Measurements from ENCODE around the gene TUBA8. TPM values are rescaled to one million over a fixed set of nuclear protein-coding genes. Genes with fewer than 3 reads are reported as not detected.

TUBA8 gene
- total and polyA plus RNA-seq, 3 experiments from 2014 or later: 1.2 to 1.6 TPM; not detected in 1

DNA sequence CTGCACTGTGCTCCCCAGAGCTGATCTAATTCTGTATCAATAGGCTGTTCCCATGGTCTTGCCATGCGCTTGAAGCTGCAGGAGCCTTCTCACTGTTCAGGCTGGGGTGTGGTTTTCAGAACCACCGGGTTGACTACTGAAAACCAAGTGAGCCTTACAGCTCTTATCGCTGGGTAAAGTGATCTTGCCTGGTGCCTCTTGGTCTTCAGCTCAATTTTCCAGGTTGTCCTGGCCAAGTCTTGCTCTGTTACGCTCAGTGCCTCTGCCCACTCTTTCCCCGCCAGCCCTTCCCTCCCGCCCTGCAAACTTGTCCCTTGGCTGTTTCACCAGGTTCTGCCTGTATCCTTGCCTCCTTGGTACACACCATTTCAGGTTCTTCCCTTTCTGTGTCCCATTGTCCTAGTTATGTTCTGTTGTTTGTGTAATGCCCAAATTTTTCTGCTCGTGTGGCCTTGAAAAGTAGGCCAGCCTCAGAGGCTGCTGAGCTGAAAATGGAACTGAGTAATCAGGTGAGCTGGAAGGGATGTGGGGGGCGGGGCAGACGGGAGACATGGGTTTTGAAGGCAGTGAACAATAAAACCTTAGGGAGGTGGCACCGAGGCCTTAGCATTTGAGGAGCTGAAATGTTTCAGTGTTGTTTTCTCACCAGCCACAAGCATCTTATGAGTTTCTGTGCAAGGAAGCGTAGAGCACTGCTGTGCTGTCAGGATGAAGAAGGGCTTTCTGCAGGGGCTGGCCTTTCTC, 21.6 kb upstream of the TUBA8 start:
- ChIA-PET CTCF (interaction anchor here (1.4 kb wide), 1 partner anchor 13 kb away, joined by 3 read pairs; no protein-coding TSS in a partner anchor), POLR2A (interaction anchor here (0.9 kb wide), 1 partner anchor 10 kb away, joined by 3 read pairs; no protein-coding TSS in a partner anchor)
- Histone ChIP-seq H3K36me3 (ENCODE audit: insufficient read depth, low read length) (peaks cover 19% of the 10 kb centered on the region), H3K27ac (ENCODE audit: low read depth, low read length) (no peak overlapping the region), H3K4me1 (ENCODE audit: insufficient read depth, low read length) (no peaks in the 10 kb centered on the region), H3K27me3 (ENCODE audit: insufficient read depth, low read length, poor library complexity, severe bottlenecking) (no peaks in the 10 kb centered on the region), H3K9me3 (ENCODE audit: low read length) (no peaks in the 10 kb centered on the region), H3K4me3 (ENCODE audit: low read length) (no peak overlapping the region)
- no peak for DNase-seq
- H3K4me3 Mint-ChIP-seq: peak overlapping the region in 1 of 7 donors; percentile 7
- H3K27ac Mint-ChIP-seq: peak overlapping the region in 3 of 8 donors; percentile 64 to 68 (median 65)
- H3K9me3 Mint-ChIP-seq: no peaks in the 10 kb centered on the region
- no peaks in the 10 kb centered on the region for H3K27me3 Mint-ChIP-seq
- peaks cover 14 to 31% (median 27%) of the 10 kb centered on the region in 3 donors for H3K4me1 Mint-ChIP-seq
- H3K36me3 Mint-ChIP-seq: peaks cover 3 to 72% (median 6%) of the 10 kb centered on the region in 3 donors

DNA sequence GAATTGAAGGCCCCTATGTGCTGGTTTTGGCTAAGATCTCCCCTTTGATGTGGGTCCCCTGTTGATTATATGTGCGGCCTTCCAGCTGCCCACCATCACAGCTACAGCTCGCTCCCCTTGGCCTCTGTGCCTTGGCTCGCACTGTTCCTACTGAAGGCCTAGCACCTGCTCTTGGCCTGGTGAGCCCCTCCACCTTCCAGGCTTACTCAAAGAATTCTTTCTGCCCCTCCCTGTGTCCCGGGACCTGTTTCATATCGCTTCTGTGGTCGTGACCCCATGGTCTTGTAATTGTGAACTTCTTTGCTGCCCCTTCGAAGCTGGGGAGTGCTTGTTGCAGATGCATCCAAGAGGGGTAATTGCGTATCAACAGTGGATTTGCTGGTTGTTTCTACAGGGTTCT, 20.3 kb upstream of the TUBA8 start:
- Histone ChIP-seq H3K36me3 (ENCODE audit: insufficient read depth, low read length) (peaks cover 18% of the 10 kb centered on the region), H3K27ac (ENCODE audit: low read depth, low read length) (no peak overlapping the region), H3K4me3 (ENCODE audit: low read length) (no peak overlapping the region), H3K27me3 (ENCODE audit: insufficient read depth, low read length, poor library complexity, severe bottlenecking) (no peaks in the 10 kb centered on the region), H3K9me3 (ENCODE audit: low read length) (no peaks in the 10 kb centered on the region), H3K4me1 (ENCODE audit: insufficient read depth, low read length) (no peaks in the 10 kb centered on the region)
- ChIA-PET POLR2A (no interaction called here), CTCF (interaction anchor here (1.4 kb wide), 1 partner anchor 14 kb away, joined by 3 read pairs; no protein-coding TSS in a partner anchor)
- no peaks in the 10 kb centered on the region for H3K27me3 Mint-ChIP-seq
- peaks cover 16 to 31% (median 27%) of the 10 kb centered on the region in 3 donors for H3K4me1 Mint-ChIP-seq
- H3K36me3 Mint-ChIP-seq: peaks cover 3 to 70% (median 6%) of the 10 kb centered on the region in 3 donors
- no peak overlapping the region for H3K4me3 Mint-ChIP-seq
- peak overlapping the region in 4 of 8 donors; percentile 43 to 77 (median 60) for H3K27ac Mint-ChIP-seq
- no peak for DNase-seq
- no peaks in the 10 kb centered on the region for H3K9me3 Mint-ChIP-seq

DNA sequence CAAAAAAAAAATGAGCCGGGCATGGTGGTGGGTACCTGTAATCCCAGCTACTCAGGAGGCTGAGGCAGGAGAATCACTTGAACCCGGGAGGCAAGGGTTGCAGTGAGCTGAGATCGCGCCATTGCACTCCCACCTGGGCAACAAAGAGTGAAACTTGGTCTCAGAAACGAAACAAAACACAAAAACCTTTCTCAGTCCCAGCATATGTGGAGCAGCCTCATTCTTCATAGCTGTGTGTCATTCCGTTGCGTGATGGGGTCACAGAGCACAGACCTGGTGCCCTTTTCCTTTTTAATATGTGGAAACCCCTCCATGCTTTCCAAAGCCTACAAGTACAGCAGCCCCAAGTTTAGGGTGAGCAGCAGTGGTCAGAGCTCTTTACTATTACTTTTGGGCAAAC, 19.1 kb upstream of the TUBA8 start:
- no peaks in the 10 kb centered on the region for H3K9me3 Mint-ChIP-seq
- peak overlapping the region; percentile 69 for H3K27ac ChIP-seq (ENCODE audit: low read depth, low read length)
- H3K36me3 ChIP-seq (ENCODE audit: insufficient read depth, low read length): peaks cover 18% of the 10 kb centered on the region
- ChIA-PET POLR2A (interaction anchor here (1.1 to 1.5 kb wide), 2 partner anchors 14 to 15 kb away, joined by 3 to 4 read pairs; partner anchors contain the start of gene PEX26), CTCF (no interaction called here)
- peak overlapping the region; percentile 39 for H3K4me3 ChIP-seq (ENCODE audit: low read length)
- H3K27me3 Mint-ChIP-seq: no peaks in the 10 kb centered on the region
- peak overlapping the region; percentile 82 to 93 (median 89) for H3K4me3 Mint-ChIP-seq
- no peak for DNase-seq
- peaks cover 15 to 31% (median 27%) of the 10 kb centered on the region in 3 donors for H3K4me1 Mint-ChIP-seq
- H3K36me3 Mint-ChIP-seq: peaks cover 3 to 68% (median 9%) of the 10 kb centered on the region in 3 donors
- H3K27me3 ChIP-seq (ENCODE audit: insufficient read depth, low read length, poor library complexity, severe bottlenecking): no peaks in the 10 kb centered on the region
- peak overlapping the region; percentile 92 to 99 (median 96) for H3K27ac Mint-ChIP-seq
- no peaks in the 10 kb centered on the region for H3K9me3 ChIP-seq (ENCODE audit: low read length)
- no peaks in the 10 kb centered on the region for H3K4me1 ChIP-seq (ENCODE audit: insufficient read depth, low read length)

DNA sequence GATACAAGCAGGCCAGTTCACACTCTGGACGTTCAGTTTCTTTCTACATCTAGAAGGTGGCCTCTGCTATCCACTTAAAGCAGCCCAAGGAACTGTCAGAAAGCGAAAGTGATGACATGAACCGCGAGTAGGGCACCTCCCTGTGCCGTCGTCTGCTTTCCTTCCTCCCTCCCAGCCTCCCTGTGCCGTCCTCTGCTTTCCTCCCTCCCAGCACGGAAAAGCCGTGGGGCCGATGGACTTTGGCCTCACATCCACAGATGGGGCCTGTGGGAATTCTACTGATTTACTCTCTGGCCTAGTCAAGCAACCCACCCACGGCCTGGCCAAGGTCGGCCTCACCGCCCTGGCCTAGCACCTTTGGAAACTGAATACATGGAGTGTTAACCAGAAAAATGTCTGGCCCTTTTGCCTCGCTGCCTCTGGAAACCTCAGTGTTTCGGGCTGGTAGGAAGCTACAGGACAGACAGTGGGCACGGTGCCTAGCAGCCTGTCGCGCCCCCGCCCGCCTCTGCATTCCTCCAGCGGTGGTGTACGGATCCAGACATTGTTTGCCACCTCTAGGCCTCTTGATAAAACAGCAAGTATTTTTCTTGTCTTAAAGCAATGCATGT, 18.6 kb upstream of the TUBA8 start:
- H3K27me3 Mint-ChIP-seq: no peaks in the 10 kb centered on the region
- H3K36me3 Mint-ChIP-seq: peaks cover 7 to 69% (median 11%) of the 10 kb centered on the region in 3 donors
- H3K4me3 Mint-ChIP-seq: peak overlapping the region; percentile 82 to 93 (median 89)
- H3K9me3 Mint-ChIP-seq: no peaks in the 10 kb centered on the region
- no peaks in the 10 kb centered on the region for H3K4me1 ChIP-seq (ENCODE audit: insufficient read depth, low read length)
- H3K27me3 ChIP-seq (ENCODE audit: insufficient read depth, low read length, poor library complexity, severe bottlenecking): no peaks in the 10 kb centered on the region
- DNase-seq: peak; percentile 4 to 66 (median 27)
- H3K36me3 ChIP-seq (ENCODE audit: insufficient read depth, low read length): peaks cover 18% of the 10 kb centered on the region
- H3K4me3 ChIP-seq (ENCODE audit: low read length): peak overlapping the region; percentile 39
- ChIA-PET CTCF (no interaction called here), POLR2A (interaction anchor here (1.1 to 1.5 kb wide), 2 partner anchors 14 to 16 kb away, joined by 3 to 4 read pairs; partner anchors contain the start of gene PEX26)
- peaks cover 15 to 31% (median 31%) of the 10 kb centered on the region in 3 donors for H3K4me1 Mint-ChIP-seq
- H3K9me3 ChIP-seq (ENCODE audit: low read length): no peaks in the 10 kb centered on the region
- H3K27ac Mint-ChIP-seq: peak overlapping the region; percentile 92 to 99 (median 96)
- H3K27ac ChIP-seq (ENCODE audit: low read depth, low read length): peak overlapping the region; percentile 69

DNA sequence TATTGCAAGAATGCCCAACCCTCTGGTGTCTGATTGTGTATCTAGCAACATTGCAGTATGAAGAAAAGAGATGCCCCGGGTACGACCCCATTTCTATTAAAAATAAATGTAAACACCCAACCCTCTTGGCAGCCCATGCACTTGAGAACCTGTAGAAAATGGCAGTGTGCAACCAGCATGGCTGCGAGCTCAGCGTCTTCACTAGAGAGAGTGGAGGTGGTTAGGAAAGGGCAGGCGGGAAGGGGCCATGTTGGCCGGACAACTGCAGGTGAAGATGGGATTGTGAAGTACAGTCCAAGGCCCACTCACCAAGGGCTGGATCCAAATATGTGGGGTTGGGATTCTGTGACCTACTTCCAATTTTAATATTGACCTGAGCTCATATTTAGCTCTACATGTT, 16.9 kb upstream of the TUBA8 start:
- Mint-ChIP-seq H3K4me1 (peaks cover 15 to 31% (median 30%) of the 10 kb centered on the region in 3 donors), H3K4me3 (no peak overlapping the region), H3K27ac (no peak overlapping the region), H3K36me3 (peaks cover 7 to 54% (median 11%) of the 10 kb centered on the region in 3 donors), H3K27me3 (no peaks in the 10 kb centered on the region), H3K9me3 (no peaks in the 10 kb centered on the region)
- no peaks in the 10 kb centered on the region for H3K9me3 ChIP-seq (ENCODE audit: low read length)
- no peaks in the 10 kb centered on the region for H3K27me3 ChIP-seq (ENCODE audit: insufficient read depth, low read length, poor library complexity, severe bottlenecking)
- H3K4me1 ChIP-seq (ENCODE audit: insufficient read depth, low read length): no peaks in the 10 kb centered on the region
- H3K36me3 ChIP-seq (ENCODE audit: insufficient read depth, low read length): peaks cover 2% of the 10 kb centered on the region
- ChIA-PET POLR2A (no interaction called here), CTCF (interaction anchor here (0.7 kb wide), 1 partner anchor 17 kb away, joined by 5 read pairs; the partner anchor contains the start of gene TUBA8)
- no peak overlapping the region for H3K27ac ChIP-seq (ENCODE audit: low read depth, low read length)
- no peak overlapping the region for H3K4me3 ChIP-seq (ENCODE audit: low read length)
- DNase-seq: no peak

DNA sequence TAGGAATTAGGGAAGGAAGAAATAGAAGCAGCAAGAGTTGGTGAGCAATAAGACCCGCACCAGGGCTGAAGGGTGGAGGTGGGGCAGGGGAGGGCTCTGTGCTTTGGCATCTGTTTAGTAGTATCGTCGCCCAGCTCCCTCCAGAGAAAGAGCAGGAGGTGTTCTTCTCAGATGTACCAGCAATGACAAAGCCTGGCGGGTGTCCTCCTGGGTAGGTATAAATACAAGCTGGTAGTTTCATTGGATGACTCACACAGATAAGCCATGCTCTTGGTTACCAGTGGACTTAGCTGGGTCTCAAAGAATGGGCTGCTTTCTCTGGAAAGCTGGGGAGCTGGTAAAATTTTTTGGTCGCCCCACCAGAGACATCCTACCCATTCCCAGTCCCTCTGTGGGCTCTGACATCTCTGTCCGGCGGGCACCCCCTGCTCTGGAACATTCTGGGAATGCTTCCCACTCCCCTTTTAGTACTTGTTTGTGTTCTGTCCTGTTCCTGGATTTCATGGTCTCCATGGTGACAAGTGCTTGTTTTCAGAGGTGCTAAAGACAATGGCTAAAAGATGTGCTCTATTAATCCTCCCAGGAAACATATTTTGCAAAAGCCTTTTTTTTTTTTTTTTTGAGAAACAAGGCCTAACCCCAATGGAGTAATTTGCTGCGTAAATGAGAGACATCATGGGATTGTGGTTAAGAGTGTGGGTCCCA, 15.4 kb upstream of the TUBA8 start:
- Histone ChIP-seq H3K4me3 (ENCODE audit: low read length) (no peak overlapping the region), H3K9me3 (ENCODE audit: low read length) (no peaks in the 10 kb centered on the region), H3K27me3 (ENCODE audit: insufficient read depth, low read length, poor library complexity, severe bottlenecking) (no peaks in the 10 kb centered on the region), H3K27ac (ENCODE audit: low read depth, low read length) (no peak overlapping the region), H3K4me1 (ENCODE audit: insufficient read depth, low read length) (no peaks in the 10 kb centered on the region), H3K36me3 (ENCODE audit: insufficient read depth, low read length) (no peaks in the 10 kb centered on the region)
- Mint-ChIP-seq H3K27ac (peak overlapping the region in 1 of 8 donors; percentile 33), H3K36me3 (peaks cover 4 to 48% (median 16%) of the 10 kb centered on the region in 3 donors), H3K9me3 (no peaks in the 10 kb centered on the region), H3K27me3 (no peaks in the 10 kb centered on the region), H3K4me1 (peaks cover 13 to 23% (median 20%) of the 10 kb centered on the region in 3 donors), H3K4me3 (no peak overlapping the region)
- CTCF ChIA-PET: no interaction called here
- DNase-seq: no peak
- POLR2A ChIA-PET: no interaction called here

DNA sequence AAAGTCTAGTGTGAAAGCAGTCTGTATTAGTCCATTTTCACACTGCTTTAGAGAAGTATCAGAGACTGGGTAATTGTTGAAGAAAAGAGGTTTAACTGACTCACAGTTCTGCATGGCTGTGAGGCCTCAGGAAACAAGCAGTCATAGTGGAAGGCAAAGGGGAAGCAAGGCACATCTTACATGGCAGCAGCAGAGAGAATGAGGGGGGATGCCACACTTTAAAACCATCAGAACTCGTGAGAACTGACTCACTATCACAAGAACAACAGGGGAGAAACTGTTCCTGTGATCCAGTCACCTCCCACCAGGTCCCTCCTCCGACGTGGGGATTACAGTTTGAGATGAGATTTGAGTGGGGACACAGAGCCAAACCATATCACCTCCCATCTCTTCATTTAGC, 13.8 kb upstream of the TUBA8 start:
- Mint-ChIP-seq H3K27ac (no peak overlapping the region), H3K4me1 (peaks cover 5 to 10% (median 6%) of the 10 kb centered on the region in 3 donors)
- DNase-seq: no peak

More for the DNA sequence above, 13.8 kb upstream of the TUBA8 start:
- Histone ChIP-seq H3K9me3 (ENCODE audit: low read length) (no peaks in the 10 kb centered on the region), H3K36me3 (ENCODE audit: insufficient read depth, low read length) (no peaks in the 10 kb centered on the region), H3K4me1 (ENCODE audit: insufficient read depth, low read length) (no peaks in the 10 kb centered on the region), H3K4me3 (ENCODE audit: low read length) (no peak overlapping the region), H3K27me3 (ENCODE audit: insufficient read depth, low read length, poor library complexity, severe bottlenecking) (no peaks in the 10 kb centered on the region), H3K27ac (ENCODE audit: low read depth, low read length) (no peak overlapping the region)
- Mint-ChIP-seq H3K36me3 (peaks cover 9 to 51% (median 23%) of the 10 kb centered on the region in 3 donors), H3K9me3 (no peaks in the 10 kb centered on the region), H3K27me3 (no peaks in the 10 kb centered on the region), H3K4me3 (no peak overlapping the region)
- ChIA-PET POLR2A (no interaction called here), CTCF (no interaction called here)
